Sigmoid colon (tissue), 4 donors: ENCODE measurements around the gene AGAP2.

Source experiments
- EP300 ChIP-seq, 4 donors: sonication (generic); formaldehyde crosslinking; IDR thresholded peaks; one replicate each; pipeline ENCODE4 v1.6.1; 2017; ENCODE audit warnings: antibody characterized with exemption in 4 of 4
- TF ChIP-seq, protein P1 (sequence below), 4 experiments: fragments of 450-650 bp in 3 of 4; fragments of 200-600 bp in 1 of 4; IDR thresholded peaks; one replicate each; pipeline ENCODE4 v1.5.1; 2016 to 2019; ENCODE audit warnings: antibody characterized with exemption in 4 of 4, mild to moderate bottlenecking in 3 of 4, moderate library complexity in 2 of 4

DNA sequence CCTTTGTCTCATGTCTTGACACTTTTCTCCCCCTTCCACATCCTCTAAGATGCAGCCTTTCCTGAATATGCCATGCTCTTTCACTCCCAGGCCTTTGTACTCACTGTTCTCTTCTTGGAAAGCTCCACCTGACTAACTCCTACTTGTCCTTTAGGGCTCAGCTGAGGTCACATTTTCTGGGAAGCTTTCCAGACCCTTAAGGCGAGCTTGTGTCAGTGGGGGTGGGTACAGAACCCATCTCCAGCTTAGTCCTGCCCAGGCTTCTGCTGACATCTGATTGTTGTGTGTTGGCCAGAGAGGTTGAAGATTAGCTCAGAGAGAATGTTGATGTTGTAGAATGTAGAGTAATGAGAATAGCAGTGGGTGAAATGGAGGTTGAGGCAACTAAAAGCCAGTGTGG lies 41.2 kb upstream of the AGAP2 start:
- TF ChIP-seq, protein P1, sequence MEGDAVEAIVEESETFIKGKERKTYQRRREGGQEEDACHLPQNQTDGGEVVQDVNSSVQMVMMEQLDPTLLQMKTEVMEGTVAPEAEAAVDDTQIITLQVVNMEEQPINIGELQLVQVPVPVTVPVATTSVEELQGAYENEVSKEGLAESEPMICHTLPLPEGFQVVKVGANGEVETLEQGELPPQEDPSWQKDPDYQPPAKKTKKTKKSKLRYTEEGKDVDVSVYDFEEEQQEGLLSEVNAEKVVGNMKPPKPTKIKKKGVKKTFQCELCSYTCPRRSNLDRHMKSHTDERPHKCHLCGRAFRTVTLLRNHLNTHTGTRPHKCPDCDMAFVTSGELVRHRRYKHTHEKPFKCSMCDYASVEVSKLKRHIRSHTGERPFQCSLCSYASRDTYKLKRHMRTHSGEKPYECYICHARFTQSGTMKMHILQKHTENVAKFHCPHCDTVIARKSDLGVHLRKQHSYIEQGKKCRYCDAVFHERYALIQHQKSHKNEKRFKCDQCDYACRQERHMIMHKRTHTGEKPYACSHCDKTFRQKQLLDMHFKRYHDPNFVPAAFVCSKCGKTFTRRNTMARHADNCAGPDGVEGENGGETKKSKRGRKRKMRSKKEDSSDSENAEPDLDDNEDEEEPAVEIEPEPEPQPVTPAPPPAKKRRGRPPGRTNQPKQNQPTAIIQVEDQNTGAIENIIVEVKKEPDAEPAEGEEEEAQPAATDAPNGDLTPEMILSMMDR (IDR thresholded peaks at IDR 0.05), result no peak
- no peak for TF ChIP-seq EP300 (IDR thresholded peaks at IDR 0.05)
